Measurements from ENCODE around the gene HEATR5A. TPM values are rescaled to one million over a fixed set of nuclear protein-coding genes. Genes with fewer than 3 reads are reported as not detected.

Gene HEATR5A
- total RNA-seq, result 16.8 and 19.0 TPM in 2 replicates

DNA sequence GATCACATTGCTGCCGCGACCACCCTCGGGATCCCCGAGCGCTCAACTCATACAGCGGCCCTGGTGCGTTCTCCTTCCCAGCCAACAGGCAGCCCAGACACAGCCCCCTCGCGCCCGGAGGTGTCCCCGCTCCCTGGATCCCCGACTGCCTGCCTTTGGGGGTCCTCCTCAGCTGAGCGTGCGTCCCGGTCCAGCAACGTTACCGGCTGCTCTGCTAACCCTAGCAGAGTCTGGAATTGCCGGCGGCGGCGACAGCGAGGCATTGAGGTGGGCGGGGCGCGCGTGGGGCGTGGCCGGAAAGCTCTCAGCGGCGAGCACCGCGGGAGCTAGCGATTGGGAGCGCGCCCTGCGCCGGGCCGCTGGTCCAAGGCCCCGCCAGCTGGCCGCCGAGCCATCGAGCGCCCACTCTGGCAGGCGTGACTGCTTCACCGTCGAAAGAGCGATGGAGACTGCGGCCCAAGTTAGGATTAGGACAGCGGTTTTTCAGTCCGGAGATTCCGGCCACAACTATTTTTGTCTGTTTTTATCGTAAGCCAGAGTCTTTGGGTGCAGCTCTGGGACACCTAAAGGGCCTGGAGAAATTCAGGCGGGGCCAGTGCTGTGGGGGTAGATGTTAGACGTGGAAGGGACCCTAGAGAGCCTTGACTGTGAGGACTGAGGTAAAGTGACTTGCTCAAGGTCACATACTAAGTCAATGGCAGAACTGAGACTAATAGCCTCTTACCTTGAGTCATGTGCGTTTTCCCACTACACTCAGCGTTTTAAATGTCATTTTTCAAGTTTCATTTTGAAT lies at the start of gene HEATR5A:
TSS of gene HEATR5A (minus strand) at position 232 of the 793 bp plus-strand sequence. CDS start 17,575 bp downstream, outside the sequence.

DNA sequence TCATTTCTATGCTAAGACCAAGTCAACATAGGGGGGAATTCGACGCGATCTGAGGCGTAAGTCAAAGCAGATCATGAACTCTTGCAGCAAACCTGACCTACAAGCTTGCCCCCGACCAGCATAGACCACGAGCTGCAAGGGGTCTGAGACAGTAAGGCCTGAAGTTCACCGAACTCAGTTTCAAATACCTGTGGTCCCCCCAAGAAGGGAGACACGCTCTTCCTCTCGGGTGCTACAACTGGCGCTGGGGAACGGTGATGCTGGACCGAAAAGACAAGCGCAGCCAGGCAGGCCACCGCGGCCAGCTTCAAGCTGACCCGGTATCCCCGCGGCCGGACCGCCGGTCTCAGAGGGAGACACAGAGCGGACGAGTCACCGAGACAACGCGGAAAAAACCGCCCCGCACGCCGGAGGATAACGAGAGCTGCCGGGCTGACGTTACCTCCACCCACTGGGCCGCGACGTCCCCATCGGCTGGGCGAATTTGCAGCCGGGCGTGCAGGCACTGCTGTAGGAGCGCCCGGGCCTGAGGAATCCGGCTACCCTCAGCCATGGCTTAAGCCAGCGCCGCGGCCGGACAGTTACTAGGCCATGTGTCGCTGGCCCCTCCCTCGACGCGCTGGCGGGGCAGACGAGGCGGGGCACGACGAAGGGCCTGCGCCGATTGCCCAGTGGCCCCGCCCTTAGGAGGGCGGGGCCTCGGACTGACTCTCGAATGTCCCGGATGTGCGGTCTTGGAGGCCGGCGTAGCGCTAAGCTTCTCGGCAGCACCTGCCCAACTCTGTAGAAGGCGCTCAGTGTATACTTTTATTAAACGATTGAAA lies 36.7 kb upstream of the HEATR5A start, which contains the start of gene DTD2:
TSS of gene DTD2 (minus strand) at position 666 of the 824 bp plus-strand sequence. CDS start at position 553, 113 bp downstream.

Other genes with a start within 250 kb of the HEATR5A start
- 223 and 288 TPM in 2 replicates for gene HECTD1, start 212.8 kb downstream of the HEATR5A start, total RNA-seq
- gene DTD2, start 37.0 kb upstream of the HEATR5A start, total RNA-seq, result 54.7 and 92.5 TPM in 2 replicates
- not detected in 2 replicates for gene GPR33, start 67.5 kb upstream of the HEATR5A start, total RNA-seq
- gene NUBPL, start 140.9 kb upstream of the HEATR5A start, total RNA-seq, result 11.8 and 19.0 TPM in 2 replicates

Data from tracheal epithelial cell (primary cell).